K562 (cell line): ENCODE measurements around the gene ST7. TPM values are rescaled to one million over a fixed set of nuclear protein-coding genes. Genes with fewer than 3 reads are reported as not detected.

ENCODE experiments used
- ATAC-seq: fragments of 200-7000 bp; cut with Tn5 transposase; 3 replicates; pipeline ENCODE4 v1.9.1; 2020; ENCODE audit warnings: moderate library complexity
- BruUV-seq: library from RNA; stranded (reverse); fragments of 400-500 nt; replicated peaks from 2 replicates; lab custom pipeline; 2021; lab: Mats Ljungman, UMichigan
- CTCF ChIA-PET: fragments of 300-600 bp; formaldehyde crosslinking; extraction: SDS; loops from one replicate; lab custom pipeline; 2021; ENCODE audit warnings: low intra/inter-chr PET ratio; lab: Yijun Ruan, JAX
- POLR2A ChIA-PET: fragments of 300-600, 350-650 bp; sonication (Branson Sonifier 250); formaldehyde crosslinking; extraction: SDS; loops from one replicate; lab custom pipeline; 2021; ENCODE audit warnings: antibody characterized with exemption, inconsistent platforms; lab: Yijun Ruan, JAX
- DNase-seq, 4 experiments: peaks; one replicate each; pipeline versions ENCODE4 v3.0.0 to v3.0.0-alpha.2; 2011 to 2018; ENCODE audit warnings: low spot score in 3 of 4, mixed read lengths in 3 of 4; ENCODE audit errors: extremely low read depth in 1 of 4
- FAIRE-seq: peaks from 2 replicates; lab custom pipeline; 2011; peaks lifted over from hg19 to GRCh38; lab: Jason Lieb, UNC
- H2AFZ ChIP-seq: 2 replicates; pipeline ENCODE4 v1.6.0; 2011; ENCODE audit warnings: low read depth, low read length, control low read depth, inconsistent platforms
- H3K27ac ChIP-seq: fragments of 200-600 bp; 3 replicates; pipeline ENCODE4 v1.8.0; 2011; ENCODE audit warnings: low read depth, mild to moderate bottlenecking, control low read depth, inconsistent platforms, low read length, moderate library complexity, mixed read lengths; ENCODE audit errors: extremely low read depth
- H3K27me3 ChIP-seq, 2 experiments: fragments of 300-600 bp in 1 of 2; 2 replicates in 1 of 2; 3 replicates in 1 of 2; pipeline versions ENCODE4 v1.6.0 to v1.8.0; 2011; ENCODE audit warnings: inconsistent platforms in 2 of 2, low read length in 2 of 2, mild to moderate bottlenecking in 1 of 2, mixed read lengths in 1 of 2, moderate library complexity in 1 of 2; ENCODE audit not compliant: control insufficient read depth in 2 of 2, insufficient read depth in 2 of 2
- H3K36me3 ChIP-seq: fragments of 300-600 bp; 3 replicates; pipeline ENCODE4 v1.8.0; 2011; ENCODE audit warnings: mild to moderate bottlenecking, low read length, inconsistent platforms; ENCODE audit not compliant: control insufficient read depth, insufficient read depth
- H3K4me1 ChIP-seq, 2 experiments: fragments of 200-600 bp in 1 of 2; replicated peaks in 1 of 2; 2 replicates in 1 of 2; 3 replicates in 1 of 2; pipeline versions ENCODE4 v1.5.1 to v1.8.0; 2011; ENCODE audit warnings: inconsistent platforms in 2 of 2, low read length in 2 of 2, mild to moderate bottlenecking in 1 of 2, mixed read lengths in 1 of 2, moderate library complexity in 1 of 2; ENCODE audit not compliant: control insufficient read depth in 2 of 2, insufficient read depth in 2 of 2
- H3K4me2 ChIP-seq: 2 replicates; pipeline ENCODE4 v1.6.1; 2011; ENCODE audit warnings: low read length, control low read depth, inconsistent platforms, mixed read lengths; ENCODE audit not compliant: insufficient read depth
- H3K4me3 ChIP-seq: fragments of 200-600 bp; sonication (generic), shearing (Covaris generic); 2 replicates; pipeline ENCODE4 v1.5.1; 2016; ENCODE audit warnings: control low read depth, inconsistent platforms
- H3K79me2 ChIP-seq: fragments of 200-600 bp; 3 replicates; pipeline ENCODE4 v1.8.0; 2011; ENCODE audit warnings: low read length, inconsistent platforms; ENCODE audit not compliant: control insufficient read depth, insufficient read depth
- H3K9ac ChIP-seq, 2 experiments: 2 replicates each; pipeline versions ENCODE4 v1.6.0 to v1.6.1; 2011; ENCODE audit warnings: low read depth in 2 of 2, low read length in 2 of 2, control low read depth in 1 of 2, inconsistent platforms in 1 of 2, mild to moderate bottlenecking in 1 of 2, mixed read lengths in 1 of 2; ENCODE audit not compliant: insufficient read depth in 1 of 2
- H3K9me1 ChIP-seq: one replicate; pipeline ENCODE4 v1.6.0; 2011; ENCODE audit warnings: inconsistent platforms, mild to moderate bottlenecking, low read length, moderate library complexity; ENCODE audit not compliant: control insufficient read depth, insufficient read depth
- H3K9me3 ChIP-seq: replicated peaks from 2 replicates; pipeline ENCODE4 v1.5.1; 2011; ENCODE audit warnings: low read depth, low read length, inconsistent platforms; ENCODE audit not compliant: control insufficient read depth, insufficient read depth
- H4K20me1 ChIP-seq: replicated peaks from 2 replicates; pipeline ENCODE4 v1.6.1; 2011; ENCODE audit warnings: low read length, inconsistent platforms, mixed read lengths; ENCODE audit not compliant: control insufficient read depth, insufficient read depth
- DMBX1 ChIP-seq: fragments of 250-450 bp; sonication (Bioruptor Pico); IDR thresholded peaks from 2 replicates; pipeline ENCODE4 v1.8.0; 2022; ENCODE audit warnings: inconsistent platforms, mild to moderate bottlenecking, moderate library complexity, borderline replicate concordance
- GATAD2B ChIP-seq: fragments of 450-650 bp; IDR thresholded peaks from 2 replicates; pipeline ENCODE4 v1.6.1; 2017; ENCODE audit warnings: mild to moderate bottlenecking, borderline replicate concordance
- HBP1 ChIP-seq: fragments of 450-650 bp; formaldehyde crosslinking; IDR thresholded peaks from 2 replicates; pipeline ENCODE4 v1.4.0; 2022; ENCODE audit warnings: missing genetic modification characterization
- HNRNPL ChIP-seq: fragments of 200-400 bp; formaldehyde crosslinking; IDR thresholded peaks from 2 replicates; pipeline ENCODE4 v1.6.1; 2017; ENCODE audit warnings: low read depth, mild to moderate bottlenecking, low read length
- JUND ChIP-seq, 2 experiments: IDR thresholded peaks; 2 replicates in 1 of 2; 3 replicates in 1 of 2; pipeline ENCODE4 v1.6.1; 2011; ENCODE audit warnings: borderline replicate concordance in 2 of 2, low read depth in 2 of 2, low read length in 2 of 2, improper control_type of control experiment in 1 of 2, missing biosample characterization in 1 of 2, missing genetic modification characterization in 1 of 2, missing genetic modification reagents in 1 of 2
- ZBTB40 ChIP-seq, 2 experiments: fragments of 450-650 bp in 1 of 2; sonication (generic) in 1 of 2; formaldehyde crosslinking in 1 of 2; IDR thresholded peaks; 2 replicates each; pipeline versions ENCODE4 v1.7.1 to v1.9.0; 2016 to 2022; ENCODE audit warnings: inconsistent platforms in 1 of 2, mild to moderate bottlenecking in 1 of 2, missing genetic modification reagents in 1 of 2
- ZNF197 ChIP-seq: fragments of 200-800 bp; sonication (Bioruptor generic); IDR thresholded peaks from 2 replicates; pipeline ENCODE4 v1.6.1; 2016; ENCODE audit warnings: low read depth, missing genetic modification characterization, missing compliant biosample characterization
- WGBS: fragments of 100-300 bp; shearing (Covaris generic); methylation state at CpG from one replicate; pipeline ENCODE4 v1.1.6; 2016; ENCODE audit warnings: low coverage, mixed read lengths; ENCODE audit not compliant: insufficient coverage; ENCODE audit errors: missing lambda C conversion rate; 5-methylcytosine and 5-hydroxymethylcytosine counted together
- in situ Hi-C: fragments of 300-500 bp; cut with MboI; formaldehyde crosslinking; loops from 4 replicates; pipeline ENCODE4 v1.15.0; 2018; ENCODE audit warnings: inconsistent platforms, mixed read lengths
- intact Hi-C: fragments of 100-400 bp; cut with micrococcal nuclease; formaldehyde crosslinking; loops from 2 replicates; pipeline ENCODE4 v1.14.2; 2022
- polyA plus RNA-seq, 8 experiments: library from polyadenylated mRNA; depleted of rRNA in 4 of 8; stranded (reverse) in 5 of 8; unstranded in 3 of 8; fragments of >200 nt; fragmentation: Nextera tagmentation in 2 of 8; fragmentation: Illumina TruSeq in 1 of 8; extraction: Ambion mirVana in 2 of 8; extraction: Trizol in 1 of 8; gene quantifications; 2 replicates each; pipeline versions ENCODE4 v1.2.1 to v1.2.3, GENCODE V29; 2011 to 2014; ENCODE audit warnings: inconsistent platforms in 1 of 8, missing spikeins in 1 of 8
- total RNA-seq, 7 experiments: library from RNA; depleted of rRNA in 6 of 7; stranded (reverse); fragments of >200 nt in 6 of 7; fragmentation: Illumina TruSeq in 2 of 7; extraction: Trizol in 2 of 7; gene quantifications; 2 replicates each; pipeline versions ENCODE4 v1.2.1 to v1.2.3, GENCODE V29; 2011 to 2021; ENCODE audit warnings: low replicate concordance in 1 of 7

The ST7 gene
- total and polyA plus RNA-seq, 9 of the 15 experiments (the other 6 are each of a cell fraction or from before 2014, with no cell fraction given), result 23.9 to 56.3 (median 36.9) TPM

DNA sequence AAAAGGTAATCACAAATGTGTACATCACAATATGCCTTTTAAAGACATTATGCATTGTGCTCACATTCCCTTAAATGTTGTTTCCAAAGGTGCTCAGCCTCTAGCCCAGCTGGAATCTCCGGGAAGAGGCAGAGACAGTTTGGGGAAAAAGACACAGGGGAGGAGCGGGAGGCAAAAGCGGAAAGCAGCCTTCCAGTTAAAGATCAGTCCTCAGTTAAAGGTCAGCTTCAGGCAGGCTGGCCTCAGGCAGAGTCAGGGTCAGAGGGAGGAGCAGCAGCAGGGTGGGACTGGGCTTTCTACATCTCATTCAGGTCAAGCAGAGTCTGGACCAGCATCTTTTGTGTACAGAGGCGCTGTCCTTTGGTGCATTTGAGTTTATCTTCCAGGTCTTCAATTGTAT is 18.6 kb downstream of the ST7 start:
- Histone ChIP-seq H3K9me1 (no peaks in the 10 kb centered on the region), H3K4me3 (no peak overlapping the region), H3K9me3 (no peaks in the 10 kb centered on the region), H4K20me1 (no peaks in the 10 kb centered on the region), H3K27me3 (no peaks in the 10 kb centered on the region), H3K36me3 (no peaks in the 10 kb centered on the region), H3K9ac (peak overlapping the region; percentile 26 to 66; a peak in 2 of 4 replicates), H3K4me1 (peaks cover 12 to 25% of the 10 kb centered on the region in 2 experiments), H3K27ac (peak overlapping the region; percentile 44), H2AFZ (peak overlapping the region; percentile 71), H3K79me2 (peaks cover 28% of the 10 kb centered on the region; the same call in 2 of the 3 replicates), H3K4me2 (peak overlapping the region; percentile 70)
- CTCF ChIA-PET, result interaction anchor here (0.7 kb wide), 1 partner anchor 13 kb away, joined by 3 read pairs; no protein-coding TSS in a partner anchor
- DNase-seq (peak in 1 of 4 experiments; percentile 72), FAIRE-seq (no peak), ATAC-seq (peak; percentile 62)
- no TSS peak for BruUV-seq
- POLR2A ChIA-PET, result interaction anchor here (1.2 to 5.0 kb wide), 5 partner anchors 7 to 155 kb away, joined by 4 to 40 read pairs (median 10); partner anchors contain the start of gene ST7
- in situ Hi-C loops, result loop anchor here (25.0 kb wide), 1 partner anchor 1215 kb away; the partner anchor contains the start of gene LSM8
- 19% methylated on average over 4 of the region's 4 CpGs for WGBS
- intact Hi-C loops, result no loop called here
- TF ChIP-seq DMBX1 (CRISPR knock-in tag), result no peak
- TF ChIP-seq HNRNPL, result no peak
- TF ChIP-seq ZBTB40 (IDR thresholded peaks at IDR 0.05), result no peak
- TF ChIP-seq ZBTB40 (CRISPR knock-in tag; IDR thresholded peaks at IDR 0.05), result no peak
- TF ChIP-seq ZNF197 (CRISPR knock-in tag), result no peak
- peak; percentile 28; the same call in 1 of the 2 replicates for TF ChIP-seq JUND (IDR thresholded peaks at IDR 0.05; ENCODE audit: borderline replicate concordance, low read depth, low read length)
- no peak; the same call in 2 of the 3 replicates for TF ChIP-seq JUND (tag; IDR thresholded peaks at IDR 0.05; ENCODE audit: borderline replicate concordance, low read depth, low read length)
- TF ChIP-seq GATAD2B, result no peak
- TF ChIP-seq HBP1, result no peak
